Left lung (tissue), 10 donors: ENCODE results near the gene SCYL2. TPM values are rescaled to one million over a fixed set of nuclear protein-coding genes. Genes with fewer than 3 reads are reported as not detected.

Experiments
- ATAC-seq: fragments of 200-7000 bp; cut with Tn5 transposase; one replicate; pipeline ENCODE4 v1.9.1; 2020; ENCODE audit warnings: moderate library complexity
- DNase-seq, 4 donors: peaks; one replicate each; pipeline ENCODE4 v3.0.0-alpha.2; 2013 to 2020
- H3K27ac ChIP-seq, 2 donors: fragments of 200-600 bp; sonication (generic) in 1 of 2; one replicate each; pipeline versions ENCODE4 v1.5.0 to v1.8.0; 2020 to 2021
- H3K27me3 ChIP-seq, 2 donors: fragments of 200-600 bp; sonication (generic) in 1 of 2; one replicate each; pipeline versions ENCODE4 v1.5.0 to v1.8.0; 2020 to 2021
- H3K36me3 ChIP-seq, 2 donors: fragments of 200-600 bp; sonication (generic) in 1 of 2; one replicate each; pipeline versions ENCODE4 v1.5.0 to v1.8.0; 2020 to 2021
- H3K4me1 ChIP-seq, 2 donors: fragments of 200-600 bp; one replicate each; pipeline ENCODE4 v1.8.0; 2021
- H3K4me3 ChIP-seq, 2 donors: fragments of 200-600 bp; sonication (generic) in 1 of 2; one replicate each; pipeline versions ENCODE4 v1.5.0 to v1.8.0; 2020 to 2021; ENCODE audit warnings: mild to moderate bottlenecking in 1 of 2
- H3K9me3 ChIP-seq, 2 donors: fragments of 200-600 bp; sonication (generic) in 1 of 2; one replicate each; pipeline versions ENCODE4 v1.5.0 to v1.8.0; 2020 to 2021
- CTCF ChIP-seq, 2 donors: fragments of 200-600 bp; sonication (generic) in 1 of 2; IDR thresholded peaks; one replicate each; pipeline versions ENCODE4 v1.5.0 to v1.8.0; 2021; ENCODE audit warnings: antibody characterized with exemption in 2 of 2
- intact Hi-C, 2 donors: fragments of 100-400 bp; cut with DNase I; formaldehyde crosslinking; loops; one replicate each; pipeline versions ENCODE4 v1.11.2 to v1.14.2; 2022
- polyA plus RNA-seq, 6 donors: library from polyadenylated mRNA; unstranded; fragments of 120-200 nt; gene quantifications; one replicate each; pipeline ENCODE4 v1.2.1, GENCODE V29; 2013; ENCODE audit not compliant: insufficient read length in 6 of 6
- total RNA-seq, 2 donors: library from RNA; stranded (reverse); fragmentation: NEBNext Ultra II Directional; extraction: Animal tissue kit (Norgen Biotek cat#: 25700); gene quantifications; one replicate each; pipeline ENCODE4 v1.2.1, GENCODE V29; 2021
- donor health status: DM: no; HTN: yes; CAD: no.
- donor health status: DM: no; HTN: no; CAD: no.

Gene SCYL2
- total and polyA plus RNA-seq, 8 donors, result 48.9 to 69.9 (median 60.8) TPM

DNA sequence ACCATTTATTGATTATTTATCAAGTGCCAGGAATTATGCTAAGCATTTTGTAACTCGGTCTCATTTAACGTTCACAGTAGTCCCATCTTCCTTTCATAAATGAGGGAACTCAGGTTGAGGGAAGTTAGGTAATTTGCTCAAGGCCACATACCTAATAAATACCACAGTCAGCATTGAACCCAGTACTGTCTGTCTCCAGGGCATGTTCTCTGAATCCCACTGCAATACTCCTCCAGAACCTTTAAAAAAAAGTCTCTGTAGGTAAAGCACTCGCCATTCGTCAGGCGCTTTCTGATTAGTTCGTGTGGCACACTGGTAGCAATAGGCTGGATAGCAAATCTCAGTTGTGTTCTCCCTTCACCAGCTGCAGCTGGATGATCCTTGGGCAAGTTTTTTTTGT lies 104.2 kb downstream of the SCYL2 start:
- DNase-seq, result no peak
- Histone ChIP-seq H3K27me3 (no peaks in the 10 kb centered on the region), H3K27ac (no peak overlapping the region), H3K4me1 (no peaks in the 10 kb centered on the region), H3K36me3 (no peaks in the 10 kb centered on the region), H3K4me3 (no peak overlapping the region), H3K9me3 (no peaks in the 10 kb centered on the region)
- TF ChIP-seq CTCF (IDR thresholded peaks at IDR 0.05), result no peak
- no peak for ATAC-seq
- intact Hi-C loops, result no loop called here

DNA sequence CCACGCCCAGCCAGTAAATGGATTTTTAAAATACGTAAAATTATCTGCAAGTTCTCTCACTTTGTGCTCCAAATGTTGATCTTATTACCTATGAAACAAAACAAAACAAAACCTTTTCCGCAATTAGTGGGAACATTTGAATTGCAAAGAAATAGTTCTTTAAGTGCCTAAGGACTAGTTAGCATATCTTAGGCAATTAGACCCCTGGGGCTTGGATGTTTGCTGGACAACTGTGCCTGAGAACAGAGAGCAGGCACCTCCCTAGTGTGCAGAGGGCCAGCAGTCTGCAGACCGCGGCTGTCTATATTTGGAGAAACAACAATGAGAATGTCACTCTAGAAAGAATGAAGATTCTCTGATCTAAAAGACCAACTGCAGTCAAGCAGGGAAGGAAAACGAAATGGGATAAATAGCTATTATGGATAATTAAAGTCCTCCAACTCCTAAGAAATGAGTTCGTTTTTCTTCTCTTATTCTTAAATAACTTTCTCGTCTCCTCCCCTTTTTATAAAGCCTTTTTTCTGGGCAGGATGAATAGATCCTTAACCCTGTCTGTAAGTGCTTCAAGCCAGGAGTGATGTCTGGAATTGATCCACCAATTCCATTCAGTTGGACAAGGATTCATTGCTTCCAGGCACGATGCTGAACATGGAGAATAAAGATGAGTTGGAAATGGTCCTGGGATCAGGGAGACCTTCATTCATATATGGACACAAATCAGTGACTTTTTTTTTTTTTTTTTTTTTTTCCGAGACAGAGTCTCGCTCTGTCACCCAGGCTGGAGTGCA lies 106.1 kb downstream of the SCYL2 start:
- no peak for TF ChIP-seq CTCF (IDR thresholded peaks at IDR 0.05)
- ATAC-seq (no peak), DNase-seq (no peak)
- no peaks in the 10 kb centered on the region for H3K4me1 ChIP-seq
- H3K4me3 ChIP-seq, result no peak overlapping the region
- no peaks in the 10 kb centered on the region for H3K9me3 ChIP-seq
- H3K36me3 ChIP-seq, result no peaks in the 10 kb centered on the region
- H3K27me3 ChIP-seq, result no peaks in the 10 kb centered on the region
- intact Hi-C loops, result no loop called here
- H3K27ac ChIP-seq, result no peak overlapping the region

GRCh38 chr12:100375038-100375735 lies 108.2 kb downstream of the SCYL2 start:
- peak; percentile 93 for ATAC-seq
- TF ChIP-seq CTCF (IDR thresholded peaks at IDR 0.05), result no peak

DNA sequence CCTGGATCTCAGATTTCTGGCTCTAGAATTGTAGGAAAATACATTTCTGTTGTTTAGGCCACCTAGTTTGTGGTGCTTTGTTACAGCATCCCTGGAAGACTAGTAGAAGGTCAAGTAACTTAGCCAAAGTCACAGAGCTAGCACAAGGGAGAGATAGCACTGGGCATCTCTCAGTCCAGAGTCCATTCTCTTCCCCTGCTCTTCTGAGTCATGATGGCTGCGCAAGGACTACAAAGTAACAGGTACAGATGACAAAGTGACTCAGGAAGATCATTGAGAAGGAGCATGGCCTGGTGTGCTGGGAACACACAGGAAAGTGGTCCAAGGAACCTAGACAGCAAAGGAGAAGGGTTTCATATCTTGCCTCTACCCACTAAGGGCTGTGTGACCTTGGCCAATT lies 109.2 kb downstream of the SCYL2 start:
- intact Hi-C loops, result no loop called here
- TF ChIP-seq CTCF (IDR thresholded peaks at IDR 0.05), result no peak
- no peak overlapping the region for H3K27ac ChIP-seq
- no peaks in the 10 kb centered on the region for H3K9me3 ChIP-seq
- H3K4me3 ChIP-seq, result no peak overlapping the region
- no peak for DNase-seq
- no peaks in the 10 kb centered on the region for H3K27me3 ChIP-seq
- H3K4me1 ChIP-seq, result no peaks in the 10 kb centered on the region
- no peaks in the 10 kb centered on the region for H3K36me3 ChIP-seq
- no peak for ATAC-seq

More at GRCh38 chr12:100375038-100375735, 108.2 kb downstream of the SCYL2 start:
- Histone ChIP-seq H3K9me3 (no peaks in the 10 kb centered on the region), H3K4me3 (no peak overlapping the region), H3K27me3 (no peaks in the 10 kb centered on the region), H3K27ac (no peak overlapping the region), H3K4me1 (no peaks in the 10 kb centered on the region), H3K36me3 (no peaks in the 10 kb centered on the region)
- DNase-seq, result peak in 3 of 4 donors; percentile 50 to 75 (median 50)
- intact Hi-C loops, result no loop called here

- H3K36me3 ChIP-seq, result no peaks in the 10 kb centered on the region
- H3K9me3 ChIP-seq, result no peaks in the 10 kb centered on the region
- no peak overlapping the region for H3K4me3 ChIP-seq
- H3K27ac ChIP-seq, result no peak overlapping the region
- no peak for TF ChIP-seq CTCF (IDR thresholded peaks at IDR 0.05)
- intact Hi-C loops, result no loop called here
- H3K4me1 ChIP-seq, result no peaks in the 10 kb centered on the region
- H3K27me3 ChIP-seq, result no peaks in the 10 kb centered on the region
- ATAC-seq (no peak), DNase-seq (no peak)
Observed at GRCh38 chr12:100381379-100381778, 114.4 kb downstream of the SCYL2 start.
